ENCODE measurements around the gene NUMB.

- no peak for TF ChIP-seq CTCF (IDR thresholded peaks at IDR 0.05)
- no peak for TF ChIP-seq ZFX (IDR thresholded peaks at IDR 0.05; ENCODE audit: borderline replicate concordance)
Measured at GRCh38 chr14:73253323-73253610, 205.1 kb downstream of the NUMB start.
